Measurements from ENCODE around the gene COL4A5.
"Not testable (repeated sequence)": the region's sequence is repeated elsewhere in the genome, so short reads cannot be mapped to it uniquely, and the experiment has no call there.

The COL4A5 gene

DNA sequence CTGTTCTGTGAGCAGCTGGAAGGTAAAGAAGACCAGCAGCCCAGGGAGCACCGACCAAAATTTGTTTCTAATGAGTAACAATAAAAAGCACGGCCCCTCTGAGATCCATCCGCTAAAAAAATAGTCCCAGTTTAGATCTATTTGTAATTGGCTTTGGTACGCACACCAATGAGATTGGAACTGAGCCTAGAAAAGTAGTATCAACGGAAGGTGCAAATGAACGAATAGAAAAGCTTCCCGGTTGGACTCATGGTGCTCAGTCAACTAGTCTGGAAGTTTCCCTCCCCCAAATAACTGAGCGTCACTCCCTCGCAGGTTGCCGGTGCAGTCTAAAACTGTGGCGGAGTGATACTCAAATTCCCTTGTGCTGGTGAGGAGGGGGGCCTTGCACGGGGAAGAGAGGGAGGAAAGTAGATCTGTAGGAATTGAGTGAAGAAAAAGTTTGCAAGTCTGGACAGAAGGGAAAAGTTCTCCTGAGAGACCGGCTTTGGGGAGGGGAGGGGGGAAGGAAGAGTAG lies at the start of gene COL4A5:
COL4A5 (plus strand) TSS at position 413 of the 517 bp plus-strand sequence. CDS start 288 bp downstream, outside the sequence.
- TF ChIP-seq POLR2A (IDR thresholded peaks at IDR 0.05; ENCODE audit: low read depth, low read length) = no peak
- peak; percentile 43 for FAIRE-seq
- DNase-seq (ENCODE audit: insufficient read length, low spot score) = peak; percentile 44

- FAIRE-seq; DNase-seq (ENCODE audit: insufficient read length, low spot score): not testable (repeated sequence)
These were observed 48.5 kb upstream of the COL4A5 start for GRCh38 chrX:108390976-108391717.

DNA sequence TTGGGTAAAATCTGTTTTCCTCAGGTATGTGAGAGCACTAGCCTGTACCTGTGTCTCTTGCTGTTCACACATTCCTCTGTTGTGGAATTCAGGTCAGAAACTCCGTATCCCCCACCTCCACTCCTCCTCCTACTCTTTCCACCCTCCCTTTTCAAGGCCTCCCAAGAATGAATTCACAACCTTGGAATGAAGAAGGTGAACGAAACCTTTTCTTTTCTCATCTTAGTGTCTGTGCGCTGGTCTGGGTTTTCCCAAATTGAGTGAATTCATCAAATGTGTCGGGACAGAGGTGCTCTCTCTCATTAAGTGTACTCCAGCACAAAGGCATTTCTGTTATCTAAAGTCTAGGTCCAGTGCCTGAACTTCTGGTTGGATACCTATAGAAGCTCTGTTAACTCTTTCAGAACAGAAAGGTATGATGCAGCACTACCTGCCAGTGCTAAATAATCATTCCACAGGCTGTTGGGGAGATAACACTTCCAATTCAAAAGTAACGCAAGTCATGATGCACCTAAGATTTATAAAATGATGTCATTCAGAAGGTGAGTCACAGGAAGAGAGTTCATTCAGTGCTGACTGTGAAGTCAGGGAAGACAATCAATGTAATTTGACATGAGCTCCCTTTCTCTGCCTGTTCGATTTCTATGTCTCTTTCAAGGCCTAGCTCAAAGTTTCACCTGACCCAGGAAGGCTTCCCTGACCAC lies 43.3 kb upstream of the COL4A5 start:
- no peak for DNase-seq (ENCODE audit: insufficient read length, low spot score)
- FAIRE-seq = peak; percentile 43

GRCh38 chrX:108396986-108397385 lies 42.7 kb upstream of the COL4A5 start:
- FAIRE-seq (no peak), DNase-seq (ENCODE audit: insufficient read length, low spot score) (no peak)
- no peak for TF ChIP-seq POLR2A (IDR thresholded peaks at IDR 0.05; ENCODE audit: low read depth, low read length)

More for the DNA sequence above, 43.3 kb upstream of the COL4A5 start:
- TF ChIP-seq POLR2A (IDR thresholded peaks at IDR 0.05; ENCODE audit: low read depth, low read length) = no peak

GRCh38 chrX:108397627-108398391 lies 41.8 kb upstream of the COL4A5 start:
- FAIRE-seq (peak; percentile 38), DNase-seq (ENCODE audit: insufficient read length, low spot score) (no peak)
- no peak for TF ChIP-seq POLR2A (IDR thresholded peaks at IDR 0.05; ENCODE audit: low read depth, low read length)

DNA sequence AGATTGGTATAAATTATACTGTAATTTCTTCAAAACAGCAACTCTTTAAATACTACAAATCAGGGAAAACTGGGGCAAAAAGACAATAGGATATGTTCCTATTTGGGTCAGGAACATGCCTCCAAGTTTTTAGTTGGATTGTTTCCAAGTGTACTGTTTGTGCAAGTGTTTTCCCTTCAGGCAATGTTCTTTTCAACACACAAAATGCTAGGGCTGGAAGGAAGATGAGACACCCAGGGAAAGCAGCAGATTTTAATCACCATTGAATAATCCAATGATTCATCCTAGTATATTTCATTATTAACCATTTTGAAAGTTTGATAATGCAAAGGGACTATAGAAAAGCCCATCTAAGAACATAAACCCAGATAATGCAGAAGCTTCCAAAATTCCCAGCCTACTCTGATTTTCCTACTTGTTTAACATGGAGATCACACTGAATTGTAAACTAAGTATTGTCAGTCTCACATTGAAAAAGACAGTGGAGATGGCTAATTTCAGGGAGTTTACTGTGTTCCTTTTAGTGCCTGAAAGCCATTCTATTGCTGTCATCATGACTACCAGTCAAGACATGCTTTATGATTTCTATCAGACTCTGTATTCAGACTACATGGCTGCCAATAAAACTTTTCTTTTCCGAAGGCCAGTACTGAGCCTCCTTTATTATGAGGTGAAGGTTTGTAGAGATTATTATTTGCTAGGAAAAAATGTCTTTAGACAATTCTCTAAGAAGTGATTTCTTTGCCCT lies 40.0 kb upstream of the COL4A5 start:
- FAIRE-seq (peak; percentile 74), DNase-seq (ENCODE audit: insufficient read length, low spot score) (no peak)
- no peak for TF ChIP-seq POLR2A (IDR thresholded peaks at IDR 0.05; ENCODE audit: low read depth, low read length)

- FAIRE-seq = no peak
- DNase-seq (ENCODE audit: insufficient read length, low spot score) = no peak
These were observed 26.9 kb upstream of the COL4A5 start for GRCh38 chrX:108412783-108413182.

GRCh38 chrX:108415146-108415545 lies 24.5 kb upstream of the COL4A5 start:
- no peak for TF ChIP-seq POLR2A (IDR thresholded peaks at IDR 0.05; ENCODE audit: low read depth, low read length)
- FAIRE-seq (no peak), DNase-seq (ENCODE audit: insufficient read length, low spot score) (no peak)

More at GRCh38 chrX:108412783-108413182, 26.9 kb upstream of the COL4A5 start:
- no peak for TF ChIP-seq POLR2A (IDR thresholded peaks at IDR 0.05; ENCODE audit: low read depth, low read length)

- no peak for TF ChIP-seq POLR2A (IDR thresholded peaks at IDR 0.05; ENCODE audit: low read depth, low read length)
- FAIRE-seq (no peak), DNase-seq (ENCODE audit: insufficient read length, low spot score) (no peak)
These were observed 23.7 kb upstream of the COL4A5 start for GRCh38 chrX:108415891-108416290.

GRCh38 chrX:108417257-108417656 lies 22.4 kb upstream of the COL4A5 start:
- TF ChIP-seq POLR2A (IDR thresholded peaks at IDR 0.05; ENCODE audit: low read depth, low read length) = no peak
- FAIRE-seq = no peak
- DNase-seq (ENCODE audit: insufficient read length, low spot score) = no peak

DNA sequence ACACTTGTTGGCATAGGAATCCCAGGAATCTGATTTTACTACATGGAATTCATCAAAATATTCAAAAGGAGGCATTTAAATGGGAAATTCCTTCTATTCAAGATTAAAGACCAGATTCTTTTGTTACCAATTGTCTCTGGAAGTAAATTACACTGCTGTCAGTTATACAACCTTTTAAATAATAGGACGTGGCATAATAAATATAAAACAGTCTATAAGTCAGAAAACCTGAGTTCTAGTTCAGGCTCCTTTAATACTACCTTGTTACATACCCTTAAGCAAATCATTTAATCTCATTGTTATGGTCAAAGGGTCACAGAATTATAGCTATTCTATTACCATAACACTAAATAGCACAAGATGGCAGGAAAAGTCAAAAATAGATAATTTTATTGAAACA lies 20.2 kb upstream of the COL4A5 start:
- no peak for TF ChIP-seq POLR2A (IDR thresholded peaks at IDR 0.05; ENCODE audit: low read depth, low read length)
- no peak for FAIRE-seq
- DNase-seq (ENCODE audit: insufficient read length, low spot score) = no peak

DNA sequence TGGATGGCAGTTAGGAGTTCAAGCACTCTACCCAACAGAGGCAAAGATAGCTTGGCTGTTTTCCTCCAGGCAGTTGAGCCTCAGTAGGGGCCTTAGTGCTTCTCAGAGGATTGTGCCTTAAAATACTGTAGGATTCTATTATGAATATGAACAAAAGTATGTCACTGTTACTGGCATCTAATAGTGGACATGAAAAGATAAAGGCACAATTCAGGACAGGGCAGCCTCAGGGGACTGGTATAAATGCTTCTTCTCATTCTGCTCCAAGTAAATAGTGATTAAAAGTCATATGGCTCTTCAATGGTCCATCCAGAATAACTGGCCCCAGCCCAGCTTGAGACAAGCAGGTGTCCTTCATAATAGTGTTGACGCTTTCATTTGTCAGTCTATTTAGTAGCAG lies 19.2 kb upstream of the COL4A5 start:
- TF ChIP-seq POLR2A (IDR thresholded peaks at IDR 0.05; ENCODE audit: low read depth, low read length) = no peak
- no peak for DNase-seq (ENCODE audit: insufficient read length, low spot score)
- no peak for FAIRE-seq

DNA sequence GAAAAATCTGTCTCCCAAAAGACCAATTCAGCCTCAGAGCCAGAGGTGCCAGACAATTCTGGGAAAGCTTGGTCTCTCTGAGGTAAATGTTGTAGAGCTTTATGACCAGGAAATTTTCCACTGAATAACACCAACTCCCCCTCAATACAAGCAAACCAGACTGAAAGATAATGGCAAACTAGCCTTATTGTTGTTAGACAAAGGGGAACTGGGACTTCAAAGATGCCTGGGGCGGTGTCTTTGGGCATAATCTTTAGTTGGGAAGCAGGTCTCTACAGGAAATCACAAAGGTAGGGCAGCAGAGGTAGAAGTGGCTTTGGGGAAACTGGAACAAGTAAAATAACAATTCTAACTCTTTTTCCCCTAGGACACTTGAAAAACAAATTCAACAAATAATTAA lies 13.4 kb upstream of the COL4A5 start:
- FAIRE-seq (no peak), DNase-seq (ENCODE audit: insufficient read length, low spot score) (no peak)

More for the DNA sequence above, 13.4 kb upstream of the COL4A5 start:
- no peak for TF ChIP-seq POLR2A (IDR thresholded peaks at IDR 0.05; ENCODE audit: low read depth, low read length)
